Stimulated activated CD4-positive, alpha-beta T cell treated with anti-CD3 and anti-CD28 coated beads, Interleukin-4, amount 100 ng/mL, for 1 hour (primary cell): ENCODE measurements around the gene CAPN8.

Experiments used
- DNase-seq: peaks from one replicate; pipeline ENCODE4 v3.0.0-alpha.2; 2020

The CAPN8 gene

GRCh38 chr1:223609977-223610376 is 55.5 kb downstream of the CAPN8 start:
- no peak for DNase-seq

GRCh38 chr1:223609066-223609465 is 56.4 kb downstream of the CAPN8 start:
- no peak for DNase-seq

GRCh38 chr1:223558512-223558911 is 107.0 kb downstream of the CAPN8 start:
- no peak for DNase-seq

GRCh38 chr1:223557130-223557475 is 108.4 kb downstream of the CAPN8 start:
- no peak for DNase-seq

GRCh38 chr1:223556414-223557129 is 108.9 kb downstream of the CAPN8 start:
- DNase-seq = peak; percentile 6

GRCh38 chr1:223553957-223554356 is 111.5 kb downstream of the CAPN8 start:
- no peak for DNase-seq

- DNase-seq = no peak
Observed at GRCh38 chr1:223551610-223552009, 113.9 kb downstream of the CAPN8 start.

GRCh38 chr1:223549740-223550139 is 115.8 kb downstream of the CAPN8 start:
- DNase-seq = no peak

GRCh38 chr1:223547316-223548114 is 118.0 kb downstream of the CAPN8 start:
- no peak for DNase-seq

- no peak for DNase-seq
Observed at GRCh38 chr1:223545343-223545742, 120.2 kb downstream of the CAPN8 start.

GRCh38 chr1:223543560-223543959 is 121.9 kb downstream of the CAPN8 start:
- no peak for DNase-seq

- DNase-seq = no peak
Observed at GRCh38 chr1:223542831-223543230, 122.7 kb downstream of the CAPN8 start.

GRCh38 chr1:223540485-223541106 is 124.9 kb downstream of the CAPN8 start:
- DNase-seq = no peak

- DNase-seq = no peak
Observed at GRCh38 chr1:223539750-223540149, 125.8 kb downstream of the CAPN8 start.

GRCh38 chr1:223538981-223539380 is 126.5 kb downstream of the CAPN8 start:
- DNase-seq = no peak

- no peak for DNase-seq
Observed at GRCh38 chr1:223535319-223535718, 130.2 kb downstream of the CAPN8 start.

- DNase-seq = no peak
Observed at GRCh38 chr1:223534677-223535076, 130.8 kb downstream of the CAPN8 start.

- DNase-seq = no peak
Observed at GRCh38 chr1:223533708-223534107, 131.8 kb downstream of the CAPN8 start.

- DNase-seq = peak; percentile 52
Observed at GRCh38 chr1:223531742-223532341, 133.7 kb downstream of the CAPN8 start.

GRCh38 chr1:223525957-223526356 is 139.5 kb downstream of the CAPN8 start:
- DNase-seq = no peak

- no peak for DNase-seq
Observed at GRCh38 chr1:223525546-223525945, 140.0 kb downstream of the CAPN8 start.

GRCh38 chr1:223524930-223525451 is 140.5 kb downstream of the CAPN8 start:
- no peak for DNase-seq

- DNase-seq = no peak
Observed at GRCh38 chr1:223521150-223521549, 144.4 kb downstream of the CAPN8 start.
